GM23338 (cell line): Measurements from ENCODE around the gene IFNB1.

ENCODE experiments used
- CREB1 ChIP-seq: fragments of 250-450 bp; sonication (Bioruptor Pico); IDR thresholded peaks from 2 replicates; pipeline ENCODE4 v1.5.0; 2020; ENCODE audit warnings: low read depth, mild to moderate bottlenecking, moderate library complexity
- CTCF ChIP-seq, 2 experiments: fragments of 200-600 bp in 1 of 2; sonication (generic) in 1 of 2; conservative IDR thresholded peaks; 2 replicates each; pipeline versions ENCODE4 v1.5.1 to v1.6.1; 2016 to 2017; ENCODE audit warnings: antibody characterized with exemption in 2 of 2, low read depth in 2 of 2, mild to moderate bottlenecking in 2 of 2, moderate library complexity in 1 of 2
- ETS1 ChIP-seq: IDR thresholded peaks from 2 replicates; pipeline ENCODE4 v1.6.1; 2016; ENCODE audit warnings: antibody characterized with exemption
- EZH2 ChIP-seq: fragments of 200-600 bp; sonication (generic); IDR thresholded peaks from one replicate; pipeline ENCODE4 v1.8.0; 2017; ENCODE audit warnings: antibody characterized with exemption, mild to moderate bottlenecking, low read depth; ENCODE audit not compliant: unreplicated experiment
- EZH2phosphoT487 ChIP-seq: fragments of 200-600 bp; sonication (generic); IDR thresholded peaks from one replicate; pipeline ENCODE4 v1.8.1; 2018; ENCODE audit warnings: antibody characterized with exemption; ENCODE audit not compliant: unreplicated experiment
- JUNB ChIP-seq: IDR thresholded peaks from one replicate; pipeline ENCODE4 v1.6.1; 2016; ENCODE audit warnings: antibody characterized with exemption; ENCODE audit not compliant: unreplicated experiment
- NANOG ChIP-seq: IDR thresholded peaks from 2 replicates; pipeline ENCODE4 v1.6.1; 2016; ENCODE audit warnings: antibody characterized with exemption, borderline replicate concordance
- POLR2AphosphoS5 ChIP-seq: IDR thresholded peaks from 2 replicates; pipeline ENCODE4 v1.6.1; 2016; ENCODE audit warnings: antibody characterized with exemption, low read depth
- REST ChIP-seq: IDR thresholded peaks from one replicate; pipeline ENCODE4 v1.6.1; 2018; ENCODE audit warnings: antibody characterized with exemption; ENCODE audit not compliant: unreplicated experiment
- STAT1 ChIP-seq: IDR thresholded peaks from one replicate; pipeline ENCODE4 v1.6.1; 2016; ENCODE audit warnings: antibody characterized with exemption; ENCODE audit not compliant: unreplicated experiment
- ZNF114 ChIP-seq: fragments of 250-450 bp; sonication (Bioruptor Pico); IDR thresholded peaks from 2 replicates; pipeline ENCODE4 v1.5.0; 2020; ENCODE audit warnings: mild to moderate bottlenecking, moderate library complexity
- ZNF331 ChIP-seq: fragments of 250-450 bp; sonication (Bioruptor Pico); IDR thresholded peaks from 2 replicates; pipeline ENCODE4 v1.5.0; 2020; ENCODE audit warnings: low read depth, mild to moderate bottlenecking, moderate library complexity
- ZNF462 ChIP-seq: fragments of 250-450 bp; sonication (Bioruptor Pico); IDR thresholded peaks from 2 replicates; pipeline ENCODE4 v1.5.0; 2020; ENCODE audit warnings: mild to moderate bottlenecking, moderate library complexity

GRCh38 chr9:21095561-21095960 is 17.8 kb upstream of the IFNB1 start:
- TF ChIP-seq CTCF (conservative IDR thresholded peaks at IDR 0.05; ENCODE audit: low read depth in 2 of 2) (no peak), REST (no peak), ZNF462 (CRISPR knock-in tag) (no peak), POLR2AphosphoS5 (no peak), EZH2 (no peak), CREB1 (no peak), EZH2phosphoT487 (no peak), NANOG (no peak), STAT1 (no peak), ZNF331 (CRISPR knock-in tag) (no peak), ETS1 (no peak), JUNB (no peak), ZNF114 (CRISPR knock-in tag) (no peak)
